ENCODE measurements around the gene CATSPERZ. TPM values are rescaled to one million over a fixed set of nuclear protein-coding genes. Genes with fewer than 3 reads are reported as not detected.

Gene CATSPERZ
- total RNA-seq, 1 donor from 2014 or later: not detected

GRCh38 chr11:64278576-64279190 is 21.5 kb upstream of the CATSPERZ start:
- peaks cover 56% of the 10 kb centered on the region for H3K36me3 ChIP-seq
- intact Hi-C loops (cut with DNase I): no loop called here
- ATAC-seq (no peak), DNase-seq (no peak)
- peaks cover 8% of the 10 kb centered on the region for H3K4me1 ChIP-seq
- no peak overlapping the region for H3K4me3 ChIP-seq
- no peak for TF ChIP-seq CTCF (IDR thresholded peaks at IDR 0.05)
- H3K9me3 ChIP-seq: no peaks in the 10 kb centered on the region
- no peak overlapping the region for H3K27ac ChIP-seq
- no peaks in the 10 kb centered on the region for H3K27me3 ChIP-seq (ENCODE audit: low read depth)

GRCh38 chr11:64281957-64282770 is 18.0 kb upstream of the CATSPERZ start:
- Histone ChIP-seq H3K4me1 (peaks cover 22% of the 10 kb centered on the region), H3K4me3 (no peak overlapping the region)
- TF ChIP-seq CTCF (IDR thresholded peaks at IDR 0.05): no peak

GRCh38 chr11:64283092-64283491 is 17.1 kb upstream of the CATSPERZ start:
- no peak for TF ChIP-seq CTCF (IDR thresholded peaks at IDR 0.05)
- no peaks in the 10 kb centered on the region for H3K9me3 ChIP-seq
- H3K36me3 ChIP-seq: peaks cover 28% of the 10 kb centered on the region
- no peak for DNase-seq
- no peak overlapping the region for H3K27ac ChIP-seq
- intact Hi-C loops (cut with DNase I): no loop called here
- ATAC-seq: no peak
- H3K4me1 ChIP-seq: peaks cover 22% of the 10 kb centered on the region
- H3K27me3 ChIP-seq (ENCODE audit: low read depth): no peaks in the 10 kb centered on the region
- H3K4me3 ChIP-seq: peak overlapping the region; percentile 77

More at GRCh38 chr11:64281957-64282770, 18.0 kb upstream of the CATSPERZ start:
- H3K9me3 ChIP-seq: no peaks in the 10 kb centered on the region
- peaks cover 37% of the 10 kb centered on the region for H3K36me3 ChIP-seq
- DNase-seq (no peak), ATAC-seq (no peak)
- no peaks in the 10 kb centered on the region for H3K27me3 ChIP-seq (ENCODE audit: low read depth)
- intact Hi-C loops (cut with DNase I): no loop called here
- H3K27ac ChIP-seq: no peak overlapping the region

- intact Hi-C loops (cut with DNase I): no loop called here
- Histone ChIP-seq H3K36me3 (peaks cover 19% of the 10 kb centered on the region), H3K27me3 (ENCODE audit: low read depth) (no peaks in the 10 kb centered on the region), H3K4me1 (peaks cover 22% of the 10 kb centered on the region), H3K27ac (peak within 1 kb of the TSS; percentile 93), H3K4me3 (peak within 1 kb of the TSS; percentile 77), H3K9me3 (no peaks in the 10 kb centered on the region)
- TF ChIP-seq CTCF (IDR thresholded peaks at IDR 0.05): no peak
- ATAC-seq: peak; percentile 96
- DNase-seq: peak; percentile 96
These were observed 15.9 kb upstream of the CATSPERZ start, which contains the start of gene BAD for GRCh38 chr11:64284048-64284961. TSS of gene BAD (minus strand) at chr11:64284665. CDS start at chr11:64284368, 297 bp downstream.
